ENCODE results near the gene NUDT3.
"Not testable (repeated sequence)": the region's sequence is repeated elsewhere in the genome, so short reads cannot be mapped to it uniquely, and the experiment has no call there.

NUDT3 gene

DNA sequence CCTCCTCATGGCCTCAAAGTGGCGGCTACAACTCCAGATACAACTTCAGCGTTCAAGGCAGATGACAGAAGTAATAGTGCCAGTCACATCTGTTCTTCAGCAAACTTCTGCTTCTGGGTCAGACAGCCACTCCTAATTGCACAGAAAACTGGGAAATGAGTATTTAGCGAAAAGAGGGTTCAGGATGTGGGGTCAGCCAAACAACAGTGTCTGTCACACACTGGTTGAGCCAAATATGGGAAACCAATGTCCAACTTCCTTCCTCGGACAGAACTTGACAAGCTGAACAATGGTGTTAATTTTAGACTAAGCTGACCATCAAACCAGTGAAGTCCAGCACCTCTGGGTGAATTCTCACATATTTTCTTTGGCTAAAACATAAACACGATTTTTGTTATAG, 22.1 kb downstream of the NUDT3 start:
- no peak for DNase-seq (ENCODE audit: low read depth)

DNA sequence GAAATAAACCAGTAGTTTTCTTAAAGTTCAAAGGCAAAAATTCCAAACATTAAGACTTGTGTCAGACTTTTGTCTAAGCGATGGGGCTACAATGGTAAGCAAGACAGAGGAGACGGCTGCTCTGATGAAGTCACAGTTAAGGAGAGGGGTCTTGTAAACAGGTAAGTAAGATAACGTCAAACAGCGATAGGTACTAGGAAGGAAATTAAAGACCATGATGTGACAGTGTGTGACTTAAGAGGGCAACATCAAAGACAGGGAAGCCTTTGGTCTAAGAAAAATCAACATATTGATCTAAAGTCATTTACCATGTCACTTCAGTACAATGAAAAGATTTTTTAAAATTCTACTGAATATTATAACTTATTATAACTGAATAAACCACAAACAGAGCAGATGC, 23.1 kb downstream of the NUDT3 start:
- no peak for DNase-seq (ENCODE audit: low read depth)

DNA sequence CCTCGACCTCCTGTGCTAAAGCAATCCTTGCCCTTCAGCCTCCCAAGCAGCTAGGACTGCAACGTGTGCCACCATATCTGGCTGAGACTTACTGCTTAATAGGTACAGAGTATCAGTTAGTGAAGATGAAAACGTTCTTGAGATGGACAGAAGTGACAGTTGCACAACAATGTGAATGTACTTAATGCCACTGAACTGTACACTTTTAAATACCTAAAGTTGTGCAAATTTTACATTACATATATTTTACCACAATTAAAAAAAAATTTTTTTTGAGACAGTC, 25.9 kb downstream of the NUDT3 start:
- DNase-seq (ENCODE audit: low read depth): no peak

DNA sequence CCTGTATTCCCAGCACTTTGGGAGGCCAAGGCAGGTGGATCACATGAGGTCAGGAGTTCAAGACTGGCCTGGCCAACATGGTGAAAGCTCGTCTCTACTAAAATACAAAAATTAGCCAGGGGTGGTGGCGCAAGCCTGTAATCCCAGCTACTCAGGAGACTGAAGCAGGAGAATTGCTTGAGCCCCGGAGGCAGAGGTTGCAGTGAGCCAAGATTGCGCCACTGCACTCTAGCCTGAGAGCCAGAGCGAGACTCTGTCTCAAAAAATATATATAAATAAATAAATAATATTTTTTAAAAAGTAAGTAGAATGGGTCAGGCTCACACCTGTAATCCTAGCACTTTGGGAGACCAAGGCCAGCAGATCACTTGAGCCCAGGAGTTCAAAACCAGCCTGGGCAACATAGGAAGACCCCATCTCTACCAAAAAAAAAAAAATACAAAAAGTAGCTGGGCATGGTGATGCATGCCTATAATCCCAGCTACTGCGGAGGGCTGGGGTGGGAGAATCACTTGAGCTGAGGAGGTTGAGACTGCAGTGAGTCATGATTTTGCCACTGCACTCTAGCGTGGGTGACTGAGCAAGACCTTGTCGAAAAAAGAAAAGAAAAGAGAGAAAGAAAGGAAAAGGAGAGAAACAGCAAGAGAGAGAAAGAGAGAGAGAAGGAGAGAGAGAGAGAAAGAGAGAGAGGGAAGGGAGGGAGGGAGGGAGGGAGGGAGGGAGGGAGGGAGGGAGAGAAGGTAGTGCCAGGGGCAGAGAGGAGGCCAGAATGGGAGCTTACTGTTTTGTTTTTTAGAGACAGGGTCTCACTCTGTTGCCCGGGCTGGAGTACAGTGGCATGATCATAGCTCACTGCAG, 26.5 kb downstream of the NUDT3 start:
- DNase-seq (ENCODE audit: low read depth): not testable (repeated sequence)

DNA sequence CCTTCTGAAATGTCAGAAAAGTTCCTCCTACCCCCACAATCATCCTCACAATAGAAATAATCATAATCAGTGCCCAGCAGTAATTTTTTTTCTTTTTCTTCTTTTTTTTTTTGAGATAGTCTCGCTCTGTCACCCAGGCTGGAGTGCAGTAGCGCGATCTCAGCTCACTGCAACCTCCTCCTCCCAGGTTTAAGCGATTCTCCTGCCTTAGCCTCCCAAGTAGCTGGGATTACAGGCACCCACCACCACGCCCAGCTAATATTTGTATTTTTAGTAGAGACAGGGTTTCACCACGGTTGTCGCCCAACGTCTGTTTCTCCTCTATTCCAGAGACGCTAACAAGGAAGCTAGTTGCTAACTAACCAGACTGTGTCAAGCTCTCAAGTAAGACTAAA, 28.8 kb downstream of the NUDT3 start:
- not testable (repeated sequence) for DNase-seq (ENCODE audit: low read depth)

DNA sequence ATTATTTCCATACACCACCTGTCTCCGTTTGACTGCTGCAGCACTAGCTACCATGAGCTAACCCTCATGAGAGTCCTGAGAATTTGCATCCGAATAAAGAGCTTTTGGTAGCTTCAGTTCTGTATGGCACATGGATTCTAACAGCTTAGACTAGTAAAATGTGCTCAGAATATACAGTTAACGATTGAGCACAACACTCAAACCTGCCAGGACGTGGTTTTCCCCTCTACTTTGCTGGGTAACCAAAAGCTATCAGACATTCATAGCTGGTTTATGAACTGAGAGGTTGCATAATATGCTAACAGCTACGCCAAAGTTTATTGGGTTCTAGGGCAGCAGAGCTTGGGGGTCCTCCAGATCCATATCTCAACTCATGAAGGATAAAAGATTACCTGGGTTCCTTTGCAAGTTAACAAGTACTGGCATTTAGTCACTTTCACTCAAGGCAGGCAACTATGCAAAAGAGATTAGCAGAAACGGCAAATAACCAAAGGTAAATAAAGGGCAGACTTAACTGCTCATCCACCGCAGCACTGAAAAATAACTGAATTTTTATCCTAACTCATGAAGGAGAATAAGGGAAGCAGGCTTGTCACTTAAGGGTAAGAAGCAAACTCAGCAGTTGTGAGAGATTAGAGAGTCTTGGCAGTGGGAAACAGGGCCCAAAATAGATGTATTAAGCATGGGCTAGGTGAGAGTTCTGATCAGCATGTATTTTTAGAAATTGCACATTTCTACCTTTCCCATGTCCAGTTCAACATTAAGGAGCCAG, 29.4 kb downstream of the NUDT3 start:
- no peak for DNase-seq (ENCODE audit: low read depth)

DNA sequence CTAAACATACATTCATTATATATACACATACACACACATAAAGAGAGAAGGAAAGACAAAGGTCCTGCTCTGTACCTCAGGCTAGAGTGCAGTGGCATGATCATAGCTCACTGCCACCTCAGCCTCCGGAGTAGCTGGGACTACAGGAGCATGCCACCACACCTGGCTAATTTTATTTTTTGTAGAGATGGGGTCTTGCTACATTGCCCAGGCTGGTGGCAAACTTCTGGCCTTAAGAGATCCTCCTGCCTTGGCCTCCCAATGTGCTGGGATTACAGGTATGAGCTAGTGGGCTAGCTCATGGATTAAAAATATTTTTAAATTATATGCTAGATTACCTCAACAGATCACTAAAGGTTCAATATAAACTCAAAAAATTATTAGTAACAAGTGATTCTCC, 30.3 kb downstream of the NUDT3 start:
- DNase-seq (ENCODE audit: low read depth): no peak

DNA sequence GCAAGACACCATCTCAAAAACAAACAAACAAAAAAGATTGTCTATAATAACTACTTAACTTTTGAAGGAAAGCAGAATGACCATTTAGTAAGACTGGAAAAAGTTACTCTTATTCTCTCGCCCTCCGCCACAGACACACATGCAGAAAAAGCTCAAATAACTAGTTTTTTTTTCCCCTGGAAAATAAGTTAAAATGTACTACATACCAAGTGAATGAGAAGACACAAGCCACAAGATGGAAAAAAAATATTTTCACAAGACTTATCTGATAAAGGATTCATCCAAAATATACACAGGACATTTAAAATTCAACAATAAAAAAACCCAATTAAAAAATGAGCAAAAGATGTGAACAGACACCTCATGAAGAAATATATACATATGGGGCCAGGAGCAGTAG, 31.9 kb downstream of the NUDT3 start:
- no peak for DNase-seq (ENCODE audit: low read depth)

DNA sequence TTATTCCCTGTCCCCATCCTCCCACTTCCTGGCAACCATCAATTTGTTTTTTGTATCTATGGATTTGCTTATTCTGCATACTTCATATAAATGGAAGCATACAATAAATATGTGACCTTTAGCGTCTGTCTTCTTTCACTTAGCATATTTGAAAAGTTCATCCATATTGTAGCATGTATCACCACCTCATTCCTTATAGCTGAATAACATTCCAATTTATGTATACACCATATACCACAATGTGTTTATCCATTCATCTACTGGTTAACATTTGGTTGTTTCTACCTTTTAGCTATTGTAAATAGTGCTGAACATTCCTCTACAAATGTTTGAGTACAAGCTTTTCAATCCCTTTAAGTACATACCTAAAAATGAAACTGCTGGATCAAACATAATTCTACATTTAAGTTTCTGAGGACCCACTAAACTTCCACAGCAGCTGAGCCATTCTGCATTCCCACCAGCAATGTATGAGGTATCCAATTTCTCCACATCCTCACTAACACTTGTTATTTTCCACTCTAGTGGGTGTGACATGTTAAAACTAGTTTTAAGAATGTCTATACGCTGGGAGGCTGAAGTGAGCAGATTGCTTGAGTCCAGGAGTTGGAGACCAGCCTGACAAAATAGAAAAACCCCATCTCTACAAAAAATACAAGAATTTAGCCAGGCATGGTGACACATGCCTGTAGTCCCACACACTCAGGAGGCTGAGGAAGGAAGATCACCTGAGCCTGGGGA, 32.9 kb downstream of the NUDT3 start:
- no peak for DNase-seq (ENCODE audit: low read depth)

DNA sequence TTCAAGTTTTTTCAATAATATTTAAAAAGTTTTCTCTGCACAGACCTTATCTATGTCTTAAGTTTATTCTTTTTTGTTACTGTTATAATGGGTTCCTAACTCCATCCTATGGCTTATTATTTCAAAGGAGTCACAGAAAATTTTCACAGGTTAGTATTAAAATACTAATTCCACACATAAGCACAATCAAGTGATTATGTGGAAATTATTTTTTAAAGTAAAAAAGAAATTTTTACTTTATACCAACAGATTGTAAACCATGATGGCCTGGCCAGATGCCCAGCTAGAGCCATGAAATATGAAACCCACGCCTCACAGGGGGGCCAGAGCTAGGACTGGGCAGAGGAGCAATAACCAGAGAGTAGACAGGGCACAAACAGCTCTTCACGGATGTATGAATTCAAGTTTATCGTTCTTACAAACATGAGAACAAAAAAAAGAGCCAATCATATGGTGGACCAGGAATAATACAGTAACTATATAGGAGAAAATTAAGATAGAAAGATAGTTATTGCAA, 34.0 kb downstream of the NUDT3 start:
- DNase-seq (ENCODE audit: low read depth): no peak

DNA sequence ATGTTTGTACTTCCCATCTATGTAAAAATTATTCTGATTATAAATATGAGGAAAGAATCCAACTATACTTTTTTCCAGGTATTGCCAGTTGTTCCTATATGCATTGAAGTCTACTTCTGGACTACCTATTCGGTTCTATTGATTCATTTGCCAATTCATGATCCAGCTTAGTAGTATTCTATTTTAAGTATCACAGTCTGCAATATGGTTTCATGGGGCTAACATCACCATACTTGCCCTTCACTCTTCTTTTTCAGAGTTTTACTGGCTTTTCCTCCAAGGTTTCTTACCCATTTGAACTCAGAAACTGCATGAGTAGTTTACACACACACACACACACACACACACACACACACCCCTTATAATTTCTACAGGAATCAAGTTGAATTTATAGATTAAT, 34.5 kb downstream of the NUDT3 start:
- DNase-seq (ENCODE audit: low read depth): no peak

DNA sequence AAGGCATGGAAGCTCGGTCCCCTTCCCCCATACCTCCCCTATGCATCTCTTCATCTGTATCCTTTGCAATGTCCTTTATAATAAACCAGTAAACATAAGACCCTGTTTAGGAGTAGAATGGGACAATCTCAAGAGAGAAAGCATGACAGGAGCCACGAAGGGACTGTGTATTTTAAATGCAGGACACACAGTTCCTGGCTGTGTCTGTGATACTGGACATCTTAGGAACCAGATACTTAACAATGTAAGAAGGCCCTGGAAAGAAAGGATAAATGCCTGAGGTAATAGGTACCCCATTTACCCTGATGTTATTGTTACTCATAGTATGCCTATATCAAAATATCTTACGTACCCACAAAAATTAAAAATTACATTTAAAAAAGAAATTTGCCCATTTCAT, 36.6 kb downstream of the NUDT3 start:
- DNase-seq (ENCODE audit: low read depth): no peak

DNA sequence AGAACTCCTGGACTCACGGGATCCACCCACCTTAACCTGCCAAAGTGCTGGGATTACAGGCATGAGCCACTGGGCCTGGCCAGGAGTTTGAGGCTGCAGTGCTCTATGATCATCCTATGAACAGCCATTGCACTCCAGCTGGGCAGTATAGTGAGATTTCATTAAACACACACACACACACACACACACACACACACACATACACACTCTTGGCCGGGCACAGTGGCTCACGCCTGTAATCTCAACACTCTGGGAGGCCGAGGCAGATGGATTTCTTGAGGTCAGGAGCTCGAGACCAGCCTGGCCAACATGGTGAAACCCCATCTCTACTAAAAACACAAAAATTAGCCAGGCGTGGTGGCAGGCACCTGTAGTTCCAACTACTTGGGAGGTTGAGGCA, 38.2 kb downstream of the NUDT3 start:
- DNase-seq (ENCODE audit: low read depth): not testable (repeated sequence)

DNA sequence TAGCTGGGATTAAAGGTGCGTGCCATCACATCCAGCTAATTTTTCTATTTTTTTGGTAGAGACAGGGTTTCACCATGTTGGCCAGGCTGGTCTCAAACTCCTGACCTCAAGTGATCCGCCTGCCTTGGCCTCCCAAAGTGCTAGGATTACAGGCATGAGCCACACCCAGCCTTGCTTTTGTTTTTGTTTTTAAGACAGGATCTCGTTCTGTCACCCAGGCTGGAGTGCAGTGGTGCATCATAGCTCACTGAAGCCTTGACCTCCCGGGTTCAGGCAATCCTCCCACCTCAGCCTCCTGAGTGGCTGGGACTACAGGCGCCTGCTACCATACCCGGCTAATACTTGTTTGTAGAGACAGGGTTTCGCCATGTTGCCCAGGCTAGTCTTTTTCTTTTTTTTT, 38.9 kb downstream of the NUDT3 start:
- DNase-seq (ENCODE audit: low read depth): not testable (repeated sequence)

DNA sequence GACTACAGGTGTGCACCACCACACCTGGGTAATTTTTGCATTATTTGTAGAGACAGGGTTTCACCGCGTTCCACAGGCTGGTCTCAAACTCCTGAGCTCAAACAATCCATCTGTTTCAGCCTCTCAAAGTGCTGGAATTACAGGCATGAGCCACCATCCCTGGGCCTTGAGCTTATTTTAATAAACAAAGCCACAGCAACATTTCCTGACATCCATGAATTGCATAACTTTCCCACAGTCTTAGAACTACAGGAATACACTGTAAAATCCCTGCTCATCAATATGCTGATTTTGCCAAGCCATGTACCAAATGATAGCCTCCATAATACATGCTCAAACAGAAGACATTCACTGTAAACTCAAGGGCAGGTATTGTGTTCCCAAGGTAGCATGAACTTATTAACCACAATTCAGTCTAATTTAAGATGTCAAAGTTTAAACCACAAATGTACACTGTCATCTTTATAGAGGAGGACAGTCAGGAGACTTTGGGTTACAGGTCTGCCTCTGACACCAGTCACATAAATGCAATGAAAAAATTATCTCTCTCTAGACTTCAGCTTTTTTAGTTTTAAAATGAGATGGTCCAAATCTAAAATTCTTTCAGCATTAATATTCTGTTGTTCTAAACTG, 40.0 kb downstream of the NUDT3 start:
- no peak for DNase-seq (ENCODE audit: low read depth)

DNA sequence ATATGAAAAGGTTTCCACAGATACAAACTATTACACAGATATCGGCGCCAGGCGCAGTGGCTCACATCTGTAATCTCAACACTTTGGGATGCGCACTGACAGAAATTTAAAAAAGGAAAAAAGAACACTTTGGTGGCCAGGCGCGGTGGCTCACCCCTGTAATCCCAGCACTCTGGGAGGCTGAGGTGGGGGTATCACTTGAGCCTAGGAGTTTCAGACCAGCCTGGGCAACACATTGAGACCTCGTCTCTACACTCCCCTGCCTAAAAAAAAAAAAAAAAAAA, 41.6 kb downstream of the NUDT3 start:
- no peak for DNase-seq (ENCODE audit: low read depth)

DNA sequence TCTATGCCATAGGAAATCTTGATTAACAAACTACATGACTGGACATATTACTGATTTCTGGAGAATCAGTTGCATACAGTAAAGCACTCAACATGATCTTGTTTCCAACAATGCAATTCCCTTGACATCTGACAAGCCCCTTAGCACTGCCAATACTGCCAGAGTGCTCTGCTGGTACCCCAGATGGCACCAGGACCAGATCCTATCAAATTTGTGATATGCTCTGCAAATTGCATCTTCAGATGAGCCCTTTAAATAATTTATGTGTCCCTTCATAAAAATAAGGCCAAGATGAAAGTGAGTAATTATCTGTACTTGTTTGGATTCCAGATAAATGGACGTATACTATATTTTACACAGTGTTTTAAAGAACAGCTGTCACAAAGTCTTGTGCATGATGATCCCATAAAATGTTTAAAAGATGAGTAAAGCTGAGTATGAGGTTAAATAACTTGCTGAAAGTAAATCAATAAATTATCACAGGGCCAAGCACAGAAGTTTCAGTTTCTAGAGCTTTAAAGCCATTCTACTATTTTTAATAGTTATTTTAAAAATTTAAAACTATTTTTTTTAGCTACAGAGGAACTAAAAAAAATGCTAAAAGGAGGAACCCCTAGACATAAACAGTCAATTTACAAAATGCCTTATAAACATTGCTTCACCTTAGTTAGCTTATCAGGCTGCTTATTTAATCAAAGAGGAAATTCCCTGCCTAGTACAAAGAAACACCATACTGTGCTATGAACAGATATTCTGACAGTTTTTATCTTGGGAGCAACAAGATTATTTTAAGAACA, 42.1 kb downstream of the NUDT3 start:
- no peak for DNase-seq (ENCODE audit: low read depth)

DNA sequence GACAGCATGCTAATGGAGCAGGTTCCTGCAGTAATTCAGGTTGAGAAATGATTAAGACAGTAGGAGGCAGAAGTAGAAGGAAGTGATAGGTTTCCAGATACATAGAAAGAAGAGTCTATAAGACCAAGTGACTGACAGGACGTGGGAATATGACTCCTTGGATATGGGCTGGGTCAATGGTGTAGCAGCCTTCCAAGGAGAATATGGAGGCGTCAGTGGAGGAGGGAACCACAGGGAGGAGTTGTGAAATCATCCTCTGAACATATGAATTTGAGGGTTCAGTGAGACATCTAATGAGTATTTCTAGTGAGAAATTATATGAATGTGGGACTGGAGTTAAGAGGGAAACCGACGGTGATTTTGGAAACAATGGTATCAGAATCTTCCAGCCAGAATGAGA, 43.3 kb downstream of the NUDT3 start:
- no peak for DNase-seq (ENCODE audit: low read depth)

DNA sequence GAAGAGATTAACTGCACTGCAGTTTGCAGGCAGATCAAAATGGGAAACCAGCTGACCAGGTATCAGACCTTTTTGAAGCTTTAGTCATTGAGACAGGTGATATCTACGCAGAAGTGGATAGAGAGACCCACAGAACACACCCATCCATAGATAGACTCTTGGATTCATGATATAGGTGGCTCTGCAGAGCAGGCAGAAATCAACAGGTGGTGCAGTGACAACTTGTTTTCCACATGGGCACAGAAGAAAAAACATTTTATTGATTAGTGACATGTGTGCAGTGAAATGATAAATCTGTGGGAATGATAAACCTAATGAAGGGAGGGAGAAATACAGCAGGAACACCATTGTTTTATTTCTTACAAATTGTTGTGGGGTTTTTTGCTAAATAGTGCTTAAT, 45.2 kb downstream of the NUDT3 start:
- DNase-seq (ENCODE audit: low read depth): no peak

DNA sequence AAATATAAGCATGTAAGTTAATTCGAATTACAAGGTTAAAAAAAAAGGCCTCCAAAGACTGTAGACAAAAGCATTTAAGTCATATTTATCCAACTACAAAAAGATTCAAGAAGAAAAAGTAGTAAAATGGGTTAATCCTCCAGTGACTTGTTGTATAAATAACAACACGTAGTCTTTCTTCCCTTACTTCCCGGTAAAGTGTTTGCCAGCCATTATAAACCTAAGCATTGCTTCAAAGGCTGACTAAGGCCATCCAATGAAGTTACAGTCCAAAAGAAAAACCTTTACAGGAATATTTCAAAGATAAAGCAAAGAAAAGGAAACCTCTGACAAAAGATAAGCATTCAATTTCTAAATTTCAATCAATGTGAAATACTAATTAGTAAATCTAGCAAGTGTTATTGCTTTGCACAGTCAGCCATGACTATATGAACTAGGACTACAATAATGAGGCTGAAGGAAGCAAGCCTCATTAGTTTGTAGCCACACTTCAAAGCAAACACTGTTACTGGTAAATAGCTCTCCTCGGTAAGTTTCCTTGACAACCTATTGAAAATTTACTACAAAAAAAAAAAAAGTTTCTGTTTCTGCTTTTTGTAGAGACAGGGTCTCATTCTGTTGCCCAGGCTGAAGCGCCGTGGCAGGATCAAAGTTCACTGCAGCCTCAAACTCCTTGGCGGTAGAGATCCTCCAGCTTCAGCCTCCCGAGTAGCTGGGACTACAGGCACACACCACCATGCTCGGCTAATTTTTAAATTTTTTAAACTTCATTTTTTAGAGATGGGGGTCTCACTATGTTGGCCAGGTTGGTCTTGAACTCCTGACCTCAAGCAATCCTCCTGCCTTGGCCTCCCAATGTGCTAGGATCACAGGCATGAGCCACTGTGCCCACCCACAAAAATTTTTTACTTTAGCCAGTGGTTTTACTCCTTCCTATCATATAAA, 46.0 kb downstream of the NUDT3 start:
- DNase-seq (ENCODE audit: low read depth): no peak

DNA sequence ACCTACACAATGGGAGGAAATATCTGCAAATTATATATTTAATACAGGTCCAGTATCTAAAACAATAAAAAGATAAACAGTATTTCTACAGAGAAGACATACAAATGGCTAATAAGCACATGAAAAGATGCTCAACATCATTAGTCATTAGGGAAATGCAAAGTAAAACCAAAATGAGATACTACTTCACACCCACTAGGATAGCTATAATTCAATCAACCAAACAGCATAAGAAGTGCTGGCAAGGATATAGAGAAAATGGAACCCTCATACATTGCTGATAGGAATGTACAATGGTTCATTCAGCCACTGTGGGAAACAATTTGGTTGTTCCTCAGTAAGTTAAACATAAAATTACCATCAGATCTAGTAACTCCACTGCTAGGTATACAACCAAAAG, 48.7 kb downstream of the NUDT3 start:
- no peak for DNase-seq (ENCODE audit: low read depth)
